Measurements from ENCODE around the gene FLNC. TPM values are rescaled to one million over a fixed set of nuclear protein-coding genes. Genes with fewer than 3 reads are reported as not detected.

The FLNC gene
- total RNA-seq, 1 donor from 2014 or later, result 241 TPM

DNA sequence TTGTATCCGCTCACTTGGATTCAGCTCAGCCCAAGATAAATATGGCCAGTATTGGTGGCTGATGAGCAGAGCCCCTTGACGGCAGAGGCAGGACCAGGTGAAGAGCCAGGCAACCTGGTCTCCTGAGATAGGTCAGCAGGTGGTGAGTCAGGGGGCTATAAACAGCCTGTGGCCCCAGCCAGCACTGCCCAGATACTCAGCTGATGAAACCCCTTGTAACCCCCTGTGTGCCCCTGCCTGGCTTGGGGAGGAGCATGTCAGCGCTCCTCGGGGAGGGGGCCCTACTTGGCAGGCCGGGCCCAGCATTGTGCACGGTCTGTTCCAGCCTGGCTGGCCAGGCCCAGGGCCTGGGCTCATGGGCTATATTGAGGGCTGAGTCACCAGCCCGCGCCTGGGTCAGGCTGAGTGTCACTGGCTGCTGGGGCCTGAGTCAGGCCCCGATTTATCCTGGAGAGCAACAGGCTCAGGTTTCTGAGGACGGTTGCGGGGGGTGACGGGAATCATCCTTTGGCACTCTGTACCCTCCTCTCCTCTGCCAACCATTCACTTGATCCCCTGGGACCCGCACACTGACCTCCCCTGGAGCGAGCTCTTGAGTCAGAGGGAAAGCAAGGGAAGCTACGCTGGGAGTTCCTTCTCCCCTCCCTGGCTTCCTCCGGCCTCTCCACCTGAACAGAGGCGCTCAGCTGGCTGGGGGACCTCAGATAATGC, 2.8 kb upstream of the FLNC start:
- Mint-ChIP-seq H3K4me1 (ENCODE audit: low read depth, unreplicated experiment) (peaks cover 15% of the 10 kb centered on the region), H3K27ac (ENCODE audit: unreplicated experiment) (peak overlapping the region; percentile 86), H3K9me3 (ENCODE audit: unreplicated experiment) (peaks cover 10% of the 10 kb centered on the region), H3K27me3 (ENCODE audit: unreplicated experiment) (peaks cover 15% of the 10 kb centered on the region), H3K4me3 (ENCODE audit: unreplicated experiment) (peak overlapping the region; percentile 63), H3K36me3 (ENCODE audit: unreplicated experiment) (no peaks in the 10 kb centered on the region)
- TF ChIP-seq, protein P1, sequence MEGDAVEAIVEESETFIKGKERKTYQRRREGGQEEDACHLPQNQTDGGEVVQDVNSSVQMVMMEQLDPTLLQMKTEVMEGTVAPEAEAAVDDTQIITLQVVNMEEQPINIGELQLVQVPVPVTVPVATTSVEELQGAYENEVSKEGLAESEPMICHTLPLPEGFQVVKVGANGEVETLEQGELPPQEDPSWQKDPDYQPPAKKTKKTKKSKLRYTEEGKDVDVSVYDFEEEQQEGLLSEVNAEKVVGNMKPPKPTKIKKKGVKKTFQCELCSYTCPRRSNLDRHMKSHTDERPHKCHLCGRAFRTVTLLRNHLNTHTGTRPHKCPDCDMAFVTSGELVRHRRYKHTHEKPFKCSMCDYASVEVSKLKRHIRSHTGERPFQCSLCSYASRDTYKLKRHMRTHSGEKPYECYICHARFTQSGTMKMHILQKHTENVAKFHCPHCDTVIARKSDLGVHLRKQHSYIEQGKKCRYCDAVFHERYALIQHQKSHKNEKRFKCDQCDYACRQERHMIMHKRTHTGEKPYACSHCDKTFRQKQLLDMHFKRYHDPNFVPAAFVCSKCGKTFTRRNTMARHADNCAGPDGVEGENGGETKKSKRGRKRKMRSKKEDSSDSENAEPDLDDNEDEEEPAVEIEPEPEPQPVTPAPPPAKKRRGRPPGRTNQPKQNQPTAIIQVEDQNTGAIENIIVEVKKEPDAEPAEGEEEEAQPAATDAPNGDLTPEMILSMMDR (IDR thresholded peaks at IDR 0.05; ENCODE audit: partially characterized antibody, unreplicated experiment), result no peak
- peak; percentile 43 for DNase-seq

DNA sequence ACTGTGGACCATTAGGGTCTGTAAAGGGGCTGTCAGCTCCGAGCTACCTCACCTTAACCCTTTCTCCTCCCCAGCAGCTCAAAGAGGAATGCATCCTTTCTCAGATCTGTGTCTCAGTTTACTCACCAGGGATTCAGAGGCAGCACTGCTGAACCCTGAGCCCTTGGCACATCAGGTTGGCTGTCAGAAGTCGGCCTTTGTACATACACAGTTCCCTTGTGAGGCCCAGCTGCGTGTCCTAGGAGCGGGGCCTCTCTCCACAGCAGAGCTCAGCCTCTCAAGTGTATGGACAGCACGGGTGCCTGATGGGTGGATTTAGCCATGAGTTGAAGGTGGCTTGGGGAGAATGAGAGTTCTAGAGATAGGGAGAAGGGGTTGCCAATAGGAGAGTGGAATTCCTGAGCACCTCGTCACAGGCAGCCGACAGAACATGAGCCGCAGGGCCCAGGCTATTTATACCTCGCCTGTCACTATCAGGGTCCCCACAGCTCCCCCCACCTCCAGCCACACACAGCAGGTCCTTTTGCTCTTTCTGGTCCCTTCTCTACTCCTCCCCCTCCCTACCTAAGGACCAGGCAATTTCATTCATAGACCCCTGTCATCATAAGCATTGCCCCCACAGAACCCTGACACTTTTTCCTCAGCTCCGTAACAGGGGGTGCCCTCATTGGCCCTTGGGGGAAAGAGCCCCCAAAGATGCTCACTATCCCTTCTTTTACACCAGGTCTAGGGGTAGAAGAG, 2.1 kb upstream of the FLNC start:
- Mint-ChIP-seq H3K27ac (ENCODE audit: unreplicated experiment) (peak overlapping the region; percentile 86), H3K9me3 (ENCODE audit: unreplicated experiment) (peaks cover 15% of the 10 kb centered on the region), H3K4me3 (ENCODE audit: unreplicated experiment) (peak overlapping the region; percentile 63), H3K4me1 (ENCODE audit: low read depth, unreplicated experiment) (peaks cover 15% of the 10 kb centered on the region), H3K36me3 (ENCODE audit: unreplicated experiment) (no peaks in the 10 kb centered on the region), H3K27me3 (ENCODE audit: unreplicated experiment) (peaks cover 15% of the 10 kb centered on the region)
- TF ChIP-seq, protein P1 (IDR thresholded peaks at IDR 0.05; ENCODE audit: partially characterized antibody, unreplicated experiment), result no peak
- no peak for DNase-seq

DNA sequence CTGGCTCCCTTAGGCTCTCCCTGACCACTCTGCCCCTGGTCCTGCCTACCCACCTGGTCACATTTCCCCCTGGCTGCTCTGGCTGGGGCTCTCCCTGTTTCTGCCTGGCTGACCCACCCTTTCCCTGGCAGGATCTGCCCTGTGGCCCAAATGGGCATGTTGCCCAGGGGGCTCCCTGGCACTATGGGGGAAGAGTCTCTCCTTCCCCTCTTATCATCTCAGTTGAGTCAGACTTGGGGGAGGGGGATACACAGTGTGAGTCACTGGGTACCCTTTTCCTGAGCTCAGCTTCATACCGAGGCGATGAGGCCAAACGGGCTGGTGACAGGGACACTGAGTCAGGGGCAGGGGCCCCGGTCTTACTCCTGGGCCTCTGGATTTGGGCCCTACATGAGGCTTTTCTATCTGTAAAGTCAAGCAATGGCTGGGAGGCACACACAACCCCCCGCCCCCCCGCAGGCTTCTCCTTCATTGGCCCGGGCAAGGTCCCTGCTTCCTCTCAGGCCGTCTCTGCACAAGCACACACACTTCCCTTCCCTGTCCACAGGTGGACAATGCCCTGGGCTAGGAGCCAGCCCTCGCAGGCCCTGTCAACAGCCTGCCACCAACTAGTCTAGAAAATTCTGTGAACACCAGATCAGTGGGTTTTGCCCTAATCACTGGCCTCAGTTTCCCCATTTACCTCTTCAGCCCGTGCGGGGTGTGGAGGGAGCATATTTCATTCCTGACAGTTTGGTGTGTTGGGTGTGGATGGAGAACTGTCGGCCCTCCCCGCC, 627 bp upstream of the FLNC start:
- peak overlapping the region; percentile 72 for H3K27ac Mint-ChIP-seq (ENCODE audit: unreplicated experiment)
- TF ChIP-seq, protein P1 (IDR thresholded peaks at IDR 0.05; ENCODE audit: partially characterized antibody, unreplicated experiment), result no peak
- H3K36me3 Mint-ChIP-seq (ENCODE audit: unreplicated experiment), result peaks cover 3% of the 10 kb centered on the region
- H3K9me3 Mint-ChIP-seq (ENCODE audit: unreplicated experiment), result peaks cover 21% of the 10 kb centered on the region
- H3K27me3 Mint-ChIP-seq (ENCODE audit: unreplicated experiment), result peaks cover 17% of the 10 kb centered on the region
- peaks cover 20% of the 10 kb centered on the region for H3K4me1 Mint-ChIP-seq (ENCODE audit: low read depth, unreplicated experiment)
- H3K4me3 Mint-ChIP-seq (ENCODE audit: unreplicated experiment), result peak overlapping the region; percentile 82
- DNase-seq, result no peak

DNA sequence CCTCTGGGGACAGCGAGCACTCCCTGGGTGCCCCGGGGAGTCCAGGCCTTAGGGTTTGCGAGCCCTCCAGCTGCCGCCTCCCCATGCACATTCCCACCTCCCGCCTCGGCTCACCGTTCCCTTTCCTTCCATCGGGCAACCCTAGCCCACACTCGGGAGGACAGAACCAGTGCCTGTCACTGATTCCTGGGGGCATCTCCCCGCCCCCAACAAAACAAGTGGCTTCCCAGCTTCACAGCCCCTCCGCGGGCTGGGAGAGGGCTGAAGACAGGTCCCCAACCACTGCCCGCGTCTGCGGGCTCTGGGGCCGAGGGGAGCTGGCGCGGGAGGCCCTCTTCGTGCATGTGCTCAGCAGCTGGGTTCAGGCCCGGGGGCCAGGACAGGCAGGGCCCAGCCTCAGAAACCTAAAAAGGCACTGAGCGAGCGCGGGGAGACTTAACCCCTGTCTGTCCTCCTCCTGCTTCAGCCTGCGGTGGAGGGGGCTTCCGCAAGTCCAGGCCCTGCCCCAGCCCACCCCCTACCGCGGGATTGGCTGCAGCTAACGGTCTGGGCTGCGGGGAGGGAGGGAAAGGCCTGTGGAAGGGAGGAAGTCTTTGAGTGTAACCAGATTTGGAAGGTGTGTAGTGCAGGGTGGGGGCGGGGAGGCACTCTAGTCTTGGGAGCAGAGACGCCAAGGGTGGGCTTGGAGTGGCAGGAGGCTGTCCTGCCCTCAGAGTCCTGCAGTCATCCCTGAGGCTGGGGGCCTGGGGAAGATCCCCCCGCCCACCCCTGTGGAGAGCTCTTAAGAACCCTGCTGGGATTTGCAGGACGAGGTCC, 1.2 kb downstream of the FLNC start:
- Mint-ChIP-seq H3K4me1 (ENCODE audit: low read depth, unreplicated experiment) (peaks cover 24% of the 10 kb centered on the region), H3K27me3 (ENCODE audit: unreplicated experiment) (peaks cover 21% of the 10 kb centered on the region), H3K36me3 (ENCODE audit: unreplicated experiment) (peaks cover 6% of the 10 kb centered on the region), H3K4me3 (ENCODE audit: unreplicated experiment) (peak overlapping the region; percentile 88), H3K9me3 (ENCODE audit: unreplicated experiment) (peaks cover 20% of the 10 kb centered on the region), H3K27ac (ENCODE audit: unreplicated experiment) (peak overlapping the region; percentile 98)
- TF ChIP-seq, protein P1 (IDR thresholded peaks at IDR 0.05; ENCODE audit: partially characterized antibody, unreplicated experiment), result no peak
- DNase-seq, result peak; percentile 89

Data from glutamatergic neuron (in vitro differentiated cells).